GM20431 (cell line): Measurements from ENCODE around the gene MEX3D.
"Not testable (repeated sequence)": the region's sequence is repeated elsewhere in the genome, so short reads cannot be mapped to it uniquely, and the experiment has no call there.

ENCODE experiments used
- in situ Hi-C: fragments of 300-500 bp; cut with MseI, MboI; formaldehyde crosslinking; loops from one replicate; pipeline ENCODE4 v1.15.0; 2020; ENCODE audit warnings: low sequenced_read_pairs; ENCODE audit not compliant: unreplicated experiment

The MEX3D gene

DNA sequence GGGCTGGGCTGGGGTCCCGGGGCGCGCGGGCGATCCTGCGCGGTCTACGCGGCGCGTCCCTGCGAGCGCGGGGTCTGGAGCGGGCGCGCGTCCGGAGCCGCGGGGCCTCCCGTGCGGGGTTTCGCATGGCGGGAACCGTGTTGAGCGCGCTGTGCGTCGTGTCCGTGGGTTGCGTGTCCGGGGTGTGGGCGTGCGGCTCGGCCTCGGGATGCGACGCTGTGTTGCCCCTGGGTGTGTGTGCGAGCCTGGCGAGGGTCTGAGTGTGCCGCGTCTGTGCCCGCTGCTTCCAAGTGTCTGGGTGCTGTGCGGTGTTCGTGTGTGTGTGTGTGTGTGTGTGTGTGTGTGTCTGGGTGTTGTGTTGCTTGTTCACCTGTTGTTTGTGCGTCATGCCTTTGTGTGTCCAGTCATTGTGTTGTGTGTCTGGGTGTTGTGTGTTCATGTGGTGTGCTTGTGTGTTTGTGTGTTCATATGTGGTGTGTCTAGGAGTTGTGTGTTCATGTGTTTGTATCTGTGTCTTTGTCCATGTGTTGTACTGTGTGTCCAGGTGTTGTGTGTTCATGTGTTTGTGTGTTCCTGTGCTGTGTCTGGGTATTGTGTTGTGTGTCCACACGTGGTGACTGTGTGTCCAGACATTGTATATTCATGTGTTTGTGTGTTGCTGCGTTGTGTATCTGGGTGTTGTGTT lies 43.7 kb downstream of the MEX3D start:
- in situ Hi-C loops = no loop called here

DNA sequence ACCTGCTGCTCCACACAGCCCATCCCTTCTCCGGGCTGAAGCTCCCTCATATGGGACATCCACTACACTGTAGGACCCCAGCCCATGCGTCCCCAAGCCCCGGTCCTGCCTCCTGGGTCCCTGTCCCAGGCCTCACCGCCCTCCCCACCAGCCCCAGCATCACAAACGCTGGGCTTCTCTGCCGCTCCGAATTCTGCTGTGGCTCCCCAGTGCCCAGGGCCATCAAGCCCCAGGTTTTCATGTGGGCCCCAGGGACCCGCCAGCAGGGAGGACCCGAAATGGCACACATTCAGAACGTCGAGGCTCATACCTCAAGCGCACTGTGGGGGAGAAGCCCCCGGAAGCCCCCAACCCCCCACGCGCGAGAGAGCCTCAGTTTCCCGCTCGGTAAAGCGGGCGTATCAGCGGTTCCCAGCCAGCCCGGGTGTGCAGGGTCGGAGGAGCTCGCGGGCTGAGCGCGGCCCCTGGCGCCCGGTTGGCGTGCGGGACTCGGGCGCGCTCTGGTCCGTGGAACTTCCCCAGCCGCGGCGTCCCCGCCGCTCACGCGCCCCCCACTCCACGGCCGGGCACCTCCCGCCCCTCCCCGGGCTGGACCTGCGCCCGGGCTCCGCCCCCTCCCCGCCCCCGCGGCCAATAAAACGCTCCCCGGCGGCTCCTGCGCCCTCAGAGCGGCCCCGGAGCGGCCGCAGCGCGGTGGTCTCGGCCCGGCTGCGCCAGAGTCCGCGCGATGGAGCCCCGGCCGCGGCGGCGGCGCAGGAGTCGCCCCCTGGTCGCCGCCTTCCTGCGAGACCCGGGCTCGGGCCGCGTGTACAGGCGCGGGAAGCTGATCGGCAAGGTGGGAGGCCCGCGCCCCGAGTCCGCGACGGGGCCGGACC lies 44.5 kb downstream of the MEX3D start, which contains the start of gene PLK5:
Gene PLK5, plus strand, starts transcription at position 666 of the 875 bp plus-strand sequence. CDS start 2,920 bp downstream, outside the sequence.
- in situ Hi-C loops = no loop called here

DNA sequence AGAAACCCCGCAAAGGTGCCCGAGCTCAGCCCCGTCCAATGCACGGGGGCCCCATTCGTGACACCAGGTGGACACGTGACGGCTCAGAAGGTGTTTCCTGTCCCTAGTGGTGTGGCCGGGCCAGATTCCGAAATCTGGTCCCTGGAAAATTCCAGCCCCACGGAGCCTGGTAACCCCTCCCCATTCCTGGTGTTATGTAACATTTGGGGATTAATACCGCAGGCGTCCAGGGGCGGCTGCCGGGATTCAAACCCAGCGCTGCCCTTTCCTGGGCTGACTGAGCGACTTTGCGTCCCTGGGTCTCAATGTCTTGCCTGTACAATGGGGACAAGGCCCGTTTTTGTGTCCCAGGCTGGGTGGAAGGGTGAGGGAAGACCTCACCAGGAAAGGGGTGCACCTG lies 45.3 kb downstream of the MEX3D start:
- in situ Hi-C loops = no loop called here

DNA sequence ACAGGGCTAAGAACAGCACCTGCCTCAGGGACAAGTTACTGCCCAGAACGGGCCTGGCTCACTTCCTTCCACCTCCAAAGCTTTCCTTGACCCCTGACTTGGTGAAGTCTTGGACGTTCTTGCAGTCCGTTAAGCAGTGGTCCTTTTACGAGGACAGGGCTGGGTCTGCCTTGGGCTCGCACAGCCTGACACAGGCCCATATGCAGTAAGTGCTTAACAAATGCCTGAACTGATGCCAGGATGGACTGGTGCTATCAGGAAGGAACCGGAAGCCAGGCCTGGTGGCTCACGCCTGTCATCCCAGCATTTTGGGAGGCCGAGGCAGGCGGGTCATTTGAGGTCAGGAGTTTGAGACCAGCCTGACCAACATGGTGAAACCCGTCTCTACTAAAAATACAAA lies 46.1 kb downstream of the MEX3D start:
- in situ Hi-C loops = no loop called here

DNA sequence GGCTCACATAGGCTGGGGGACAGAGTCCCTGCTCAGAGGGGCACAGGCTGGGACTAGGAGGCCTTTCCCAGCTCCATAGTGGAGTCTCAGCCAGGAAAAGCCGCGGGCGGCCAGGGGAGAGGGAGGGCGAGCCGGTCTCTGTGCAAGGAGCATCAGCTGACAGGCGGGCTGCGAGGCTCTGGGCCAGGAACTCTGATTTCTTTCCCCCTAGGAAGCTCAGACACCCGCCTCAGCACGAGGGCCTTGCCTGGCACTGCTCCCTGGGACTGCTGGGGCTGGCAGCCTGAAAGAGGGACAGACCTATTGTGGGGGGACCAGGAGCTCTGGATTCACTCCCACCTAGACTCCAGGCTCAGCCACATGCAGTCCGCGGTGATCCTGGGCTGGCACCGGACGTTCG lies 46.5 kb downstream of the MEX3D start:
- in situ Hi-C loops = no loop called here

DNA sequence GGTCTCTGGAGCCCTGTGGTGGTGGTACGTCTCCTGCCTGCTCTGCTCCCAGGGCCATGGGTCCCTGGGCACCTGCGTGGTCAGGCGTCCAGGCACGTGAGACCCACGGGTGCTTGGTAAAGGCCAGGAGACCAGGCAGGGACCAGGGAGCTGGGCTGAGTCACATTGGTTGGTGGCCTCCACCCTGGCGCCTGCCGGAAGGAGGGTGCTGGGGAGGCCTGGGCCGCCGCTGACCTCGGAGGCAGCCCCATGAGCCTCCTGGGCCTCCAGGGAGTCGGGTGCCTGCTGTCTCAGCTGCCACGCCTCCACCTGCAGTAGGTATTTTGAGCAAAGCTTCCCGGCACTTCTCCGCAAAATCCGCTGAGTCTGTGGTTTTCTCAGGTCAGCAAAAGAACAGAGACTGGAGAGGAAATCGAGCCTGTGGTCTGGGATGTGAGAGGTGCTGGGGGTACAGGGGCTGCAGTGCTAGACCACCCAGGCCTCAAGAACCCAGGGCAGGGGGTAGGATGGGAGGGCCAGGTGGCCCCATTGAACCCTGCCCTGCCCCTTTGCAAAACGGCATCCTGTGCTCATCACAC lies 47.8 kb downstream of the MEX3D start:
- in situ Hi-C loops = no loop called here

DNA sequence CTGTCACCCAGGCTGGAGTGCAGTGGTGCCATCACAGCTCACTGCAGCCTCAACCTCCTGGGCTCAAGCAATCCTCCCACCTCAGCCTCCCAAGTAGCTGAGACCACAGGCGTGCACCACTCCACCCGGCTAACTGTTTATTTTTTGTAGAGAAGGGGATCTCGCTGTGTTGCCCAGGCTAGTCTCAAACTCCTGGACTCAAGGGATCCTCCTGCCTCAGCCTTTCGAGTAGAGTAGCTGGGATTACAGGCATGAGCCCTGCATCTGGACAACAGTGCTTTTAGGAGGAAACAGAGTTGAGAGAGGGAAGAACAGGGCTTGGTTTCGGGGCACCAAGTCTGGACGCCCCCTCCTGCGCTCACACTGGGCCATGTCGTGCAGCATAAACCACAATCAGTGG lies 48.3 kb downstream of the MEX3D start:
- in situ Hi-C loops = not testable (repeated sequence)

DNA sequence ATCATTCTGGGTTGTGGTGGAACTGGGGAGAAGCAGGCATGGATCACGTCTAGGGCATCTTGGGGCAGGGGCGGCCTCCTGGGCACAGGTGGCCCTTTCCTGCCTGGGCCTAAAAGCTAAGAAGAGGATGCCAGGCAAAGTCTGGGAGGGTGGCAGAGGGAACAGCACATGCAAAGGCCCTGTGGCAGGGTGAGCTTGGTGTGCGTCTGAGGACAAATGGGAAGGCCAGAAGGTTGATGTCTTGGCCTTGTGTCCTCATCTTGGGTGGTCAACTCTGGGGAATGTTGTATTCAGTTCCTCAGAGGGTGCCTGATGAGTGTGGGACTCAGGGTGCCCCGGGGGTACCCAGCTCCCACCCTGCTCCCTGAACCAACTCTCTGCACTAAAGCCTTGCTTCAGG lies 49.7 kb downstream of the MEX3D start:
- in situ Hi-C loops = no loop called here

DNA sequence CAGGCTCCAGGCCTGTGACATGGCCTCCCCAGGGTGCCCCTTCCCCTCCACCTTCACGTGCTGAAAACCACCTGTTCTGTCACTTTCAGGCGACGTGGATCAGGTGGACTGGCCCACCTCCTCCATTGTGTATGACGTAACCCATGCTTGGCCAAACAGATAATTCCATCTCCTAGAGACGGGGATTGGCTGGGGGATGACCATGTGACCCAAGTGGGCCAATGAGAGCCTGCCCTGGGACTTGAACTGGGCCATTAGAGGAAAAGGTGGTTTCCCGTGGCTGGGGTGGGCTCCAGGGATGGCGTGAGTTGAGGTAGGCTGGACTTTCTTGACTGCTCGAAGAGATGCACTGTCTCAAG lies 51.8 kb downstream of the MEX3D start:
- in situ Hi-C loops = no loop called here

DNA sequence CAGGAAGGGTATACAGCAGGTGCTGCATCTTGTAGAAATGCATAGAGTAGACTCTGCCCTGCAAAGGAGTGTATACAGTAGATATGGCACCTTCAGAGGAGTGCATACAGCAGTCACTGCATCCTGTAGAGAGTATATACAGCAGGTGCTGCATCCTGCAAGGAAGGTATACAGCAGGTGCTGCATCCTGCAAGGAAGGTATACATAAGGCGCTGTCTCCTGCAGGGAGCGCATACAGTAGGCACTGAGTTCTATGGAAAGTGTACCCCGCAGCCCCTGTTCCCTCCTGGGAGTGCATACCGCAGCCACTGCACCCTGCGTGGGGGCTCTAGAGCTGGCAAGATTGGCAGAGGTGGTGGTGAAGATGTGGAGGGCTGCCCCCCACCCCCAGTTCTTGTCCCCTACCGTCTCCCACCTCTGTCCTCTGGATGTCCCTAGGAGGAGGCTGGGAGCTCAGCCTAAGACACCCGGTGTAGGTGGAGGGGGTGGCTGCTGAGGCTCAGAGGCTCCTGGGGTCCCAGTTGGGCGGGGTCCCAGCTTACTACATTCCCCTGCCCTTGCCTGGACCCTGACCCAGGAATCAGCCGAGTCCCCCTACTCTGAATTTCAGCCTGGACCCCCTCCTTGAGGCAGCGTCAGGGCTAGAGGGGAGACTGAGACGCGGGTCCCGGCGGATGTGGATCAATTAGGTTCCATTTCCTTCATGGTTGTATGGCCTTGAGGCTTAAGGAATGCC lies 53.0 kb downstream of the MEX3D start:
- in situ Hi-C loops = no loop called here

DNA sequence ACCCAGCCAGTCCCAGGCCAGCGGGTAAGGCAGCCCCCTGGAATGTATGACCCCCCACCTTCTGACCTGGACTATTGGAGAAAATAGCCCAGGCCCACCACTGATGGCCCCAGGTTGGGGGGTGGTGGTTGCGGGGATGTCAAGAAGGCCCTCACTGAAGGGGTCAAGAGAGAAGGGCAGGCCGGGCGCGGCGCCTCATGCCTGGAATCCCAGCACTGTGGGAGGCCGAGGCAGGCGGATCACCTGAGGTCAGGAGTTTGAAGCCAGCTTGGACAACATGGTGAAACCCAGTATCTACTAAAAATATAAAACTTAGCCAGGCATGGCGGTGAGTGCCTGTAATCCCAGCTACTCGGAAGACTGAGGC lies 53.8 kb downstream of the MEX3D start:
- in situ Hi-C loops = no loop called here

DNA sequence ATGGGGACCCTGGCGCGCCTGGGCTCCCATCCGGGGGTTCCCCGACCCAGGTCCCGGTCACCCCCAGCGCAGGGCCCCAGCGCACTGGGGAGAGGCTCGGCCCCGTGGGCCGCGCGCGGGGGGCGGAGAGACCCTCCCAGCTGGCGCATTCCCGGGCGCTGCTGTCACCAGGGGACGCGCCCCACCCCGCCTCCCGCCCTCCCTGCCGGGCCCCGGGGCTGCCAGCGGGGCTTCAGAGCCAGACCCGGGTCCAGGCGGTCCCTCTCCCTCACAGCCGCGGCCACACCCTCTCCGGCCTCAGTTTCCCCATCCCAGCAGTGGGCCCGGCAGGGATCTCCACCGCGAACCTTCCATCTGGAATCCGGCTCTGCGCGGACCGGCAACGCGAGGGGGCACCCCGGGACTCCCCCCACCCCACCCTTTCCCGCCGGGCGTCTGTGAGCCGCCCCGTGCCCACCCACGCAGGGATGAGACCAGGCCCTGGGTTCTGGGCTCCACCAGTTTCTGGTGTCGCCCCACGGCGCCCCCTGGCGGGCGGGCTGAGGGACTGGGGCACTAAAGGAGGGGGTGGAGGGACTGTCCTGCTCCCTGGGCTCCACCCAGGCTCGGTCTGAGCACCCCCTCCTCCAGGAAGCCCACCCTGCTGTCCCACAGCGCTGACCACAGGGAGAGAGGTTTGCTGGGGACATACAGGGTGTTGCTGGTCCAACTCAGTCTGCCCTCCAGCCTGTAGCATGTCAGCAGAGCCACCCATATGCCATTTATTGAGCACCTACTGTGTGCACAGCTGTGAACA lies 54.4 kb downstream of the MEX3D start:
- in situ Hi-C loops = no loop called here

DNA sequence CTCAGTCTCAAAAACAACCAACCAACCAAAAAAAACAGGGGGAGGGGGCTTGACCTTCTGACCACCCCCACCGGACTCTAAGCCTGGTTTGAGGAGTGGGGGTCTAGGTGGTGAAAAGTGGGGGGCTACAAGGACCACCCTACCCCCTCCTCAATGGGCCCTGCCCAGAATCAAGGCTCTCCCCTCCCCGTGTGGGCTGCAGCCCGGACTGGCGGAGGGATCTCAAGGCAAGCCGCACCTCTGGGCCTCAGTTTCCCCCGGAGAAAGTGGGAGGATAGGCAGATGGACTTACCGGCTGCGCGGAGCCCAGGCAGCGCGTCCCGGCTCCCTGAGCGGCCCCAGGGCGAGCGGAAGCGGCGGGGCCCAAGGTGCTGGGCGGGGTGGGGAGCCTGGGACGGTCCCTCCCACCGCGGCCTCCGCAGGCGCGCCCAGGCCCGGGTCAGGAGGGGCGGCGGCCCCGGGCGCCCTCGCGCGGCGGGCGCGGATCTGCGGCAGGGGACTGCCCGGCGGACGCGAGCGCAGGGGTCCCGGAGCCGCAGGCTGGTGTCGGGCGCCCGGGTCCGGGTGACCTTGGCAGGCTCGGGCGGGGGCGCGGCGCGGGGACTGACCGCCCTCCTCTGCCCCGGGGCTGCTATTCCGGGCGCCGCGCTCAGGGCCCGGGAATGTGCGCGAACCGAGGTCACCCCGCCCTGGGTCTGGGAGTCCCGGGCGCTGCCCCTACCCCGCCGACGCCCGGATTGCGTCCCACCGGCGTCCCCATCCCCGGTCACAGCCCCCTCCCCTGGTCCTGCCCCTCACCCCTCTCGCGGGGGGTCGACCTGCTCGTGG lies 55.2 kb downstream of the MEX3D start, which contains the start of gene ADAMTSL5:
Gene ADAMTSL5, minus strand, starts transcription at position 349 of the 828 bp plus-strand sequence. CDS start 2,076 bp downstream, outside the sequence.
- in situ Hi-C loops = no loop called here

DNA sequence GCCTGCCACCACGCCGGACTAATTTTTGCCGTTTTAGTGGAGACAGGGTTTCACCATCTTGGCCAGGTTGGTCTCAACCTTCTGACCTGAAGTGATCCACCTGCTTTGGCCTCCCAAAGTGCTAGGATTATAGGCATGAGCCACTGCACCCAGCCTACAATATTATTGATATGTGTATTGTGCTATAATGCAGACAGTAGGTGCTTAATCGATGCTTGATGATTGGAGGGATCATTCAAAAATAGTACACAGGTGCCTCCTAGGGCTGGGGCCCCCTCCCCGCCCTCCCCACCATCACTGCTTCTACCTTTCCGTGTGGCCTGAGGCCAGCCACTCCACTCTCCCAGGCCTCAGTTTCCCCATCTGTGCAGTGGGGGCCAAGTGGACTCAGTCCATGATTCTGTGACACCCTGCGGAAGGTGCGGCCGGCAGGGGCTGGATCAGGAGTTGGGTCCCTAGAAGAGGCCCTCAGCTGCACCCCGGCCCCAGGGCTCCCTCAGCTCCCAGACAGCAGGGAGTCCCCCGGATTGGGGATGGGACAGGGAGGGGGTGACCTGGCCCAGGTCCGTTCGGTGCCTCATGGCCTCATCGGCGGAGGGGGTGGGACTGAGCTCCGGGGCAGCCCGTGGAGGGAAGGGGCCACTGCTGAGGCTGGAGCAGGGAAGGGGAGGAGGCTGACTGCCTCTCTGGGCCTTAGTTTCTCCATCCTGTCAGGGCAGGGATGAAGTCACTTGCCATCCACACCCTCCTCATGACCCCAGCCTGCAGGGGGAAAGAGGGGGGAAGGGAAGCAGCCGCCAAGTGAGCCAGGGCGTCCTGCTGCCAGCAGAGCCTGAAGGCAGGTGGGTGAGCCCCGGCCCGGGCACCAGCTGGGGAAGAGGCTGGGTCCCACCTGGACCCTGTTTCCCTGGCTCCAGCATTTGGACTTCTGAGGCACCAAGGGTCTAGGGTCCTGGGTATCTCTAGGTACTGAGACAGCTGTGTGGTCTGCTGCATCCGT lies 56.5 kb downstream of the MEX3D start:
- in situ Hi-C loops = no loop called here

DNA sequence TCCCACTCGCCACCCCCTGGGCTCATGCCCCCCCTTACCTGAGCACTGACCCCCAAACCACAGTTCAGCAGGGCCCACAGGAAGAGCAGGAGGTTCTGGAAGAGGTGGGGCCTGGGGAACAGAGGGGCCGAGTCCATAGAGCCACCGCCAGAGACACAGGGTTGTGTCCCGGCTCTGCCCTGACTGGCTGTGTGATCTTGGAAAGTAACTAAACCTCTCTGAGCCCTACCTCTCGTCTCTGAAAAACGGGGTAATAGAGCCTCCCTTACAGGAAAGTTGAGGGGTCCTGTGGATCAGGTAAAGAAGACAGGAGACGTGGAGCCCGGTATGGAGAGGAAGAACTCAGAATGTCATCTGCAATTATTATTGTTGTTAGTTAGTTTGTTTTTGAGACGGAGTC lies 57.3 kb downstream of the MEX3D start:
- in situ Hi-C loops = no loop called here

DNA sequence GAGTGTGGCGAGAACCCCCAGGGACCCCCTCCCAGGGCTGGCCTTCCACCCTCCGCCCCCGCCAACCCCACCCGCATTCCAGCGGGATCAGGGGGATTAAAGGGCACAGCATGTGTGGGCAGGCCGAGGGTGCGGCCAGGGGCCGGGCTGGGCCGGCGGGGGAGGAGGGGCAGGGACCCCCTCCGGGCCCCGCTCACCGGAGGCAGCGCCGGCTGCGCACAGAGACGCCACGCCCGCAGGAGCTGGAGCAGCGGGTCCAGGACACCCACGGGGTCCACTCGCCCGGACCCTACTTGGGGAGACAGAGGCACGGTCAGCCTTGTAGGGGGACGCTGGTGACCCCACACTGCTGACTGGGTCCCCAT lies 57.7 kb downstream of the MEX3D start:
- in situ Hi-C loops = no loop called here

DNA sequence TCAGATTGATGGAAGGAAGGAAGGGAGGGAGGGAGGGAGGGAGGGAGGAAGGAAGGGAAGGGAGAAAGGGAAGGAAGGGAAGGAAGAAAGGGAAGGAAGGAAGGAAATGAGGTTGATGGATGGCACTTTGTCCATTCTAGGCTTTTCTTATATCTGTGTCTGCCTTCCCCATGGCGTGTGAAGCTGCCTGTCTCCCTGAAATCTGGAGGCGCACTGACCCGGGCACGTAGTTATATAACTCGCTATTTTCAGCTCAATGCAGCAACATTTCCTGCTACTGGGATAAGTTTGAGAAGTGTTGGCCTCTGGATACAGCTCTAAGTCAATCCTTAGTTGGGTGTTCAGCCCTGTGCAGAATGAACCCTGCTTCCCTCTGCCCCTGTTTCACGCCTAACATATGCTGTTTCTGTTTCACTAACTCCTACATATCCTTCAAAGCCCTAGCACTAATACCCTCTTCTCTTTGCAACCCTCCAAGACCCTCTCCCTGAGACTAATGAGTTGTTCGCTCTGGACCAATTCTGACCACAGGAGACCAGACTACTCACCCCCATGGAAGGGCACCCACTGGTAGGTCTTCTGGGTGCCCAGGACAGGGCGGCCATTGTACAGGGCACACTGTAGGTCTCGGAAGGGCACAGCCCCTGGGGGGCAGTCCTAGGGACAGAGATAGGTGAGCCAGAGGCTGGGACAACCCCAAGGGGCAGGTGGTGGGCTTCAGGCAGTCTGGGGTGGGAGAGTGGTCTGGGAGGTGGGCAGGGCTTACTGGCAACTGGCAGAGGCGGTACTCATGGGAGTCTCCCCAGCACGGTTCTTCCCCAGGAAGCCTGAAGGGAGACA lies 58.3 kb downstream of the MEX3D start:
- in situ Hi-C loops = no loop called here
